SH-SY5Y (cell line): ENCODE results near the gene DYNLL2.

Experiments
- GATA2 ChIP-seq: IDR thresholded peaks from 2 replicates; pipeline ENCODE4 v1.6.1; 2011; ENCODE audit warnings: mild to moderate bottlenecking, low read depth, low read length
- GATA3 ChIP-seq: IDR thresholded peaks from 2 replicates; pipeline ENCODE4 v1.6.1; 2011; ENCODE audit warnings: low read depth, mild to moderate bottlenecking, low read length, moderate library complexity

DNA sequence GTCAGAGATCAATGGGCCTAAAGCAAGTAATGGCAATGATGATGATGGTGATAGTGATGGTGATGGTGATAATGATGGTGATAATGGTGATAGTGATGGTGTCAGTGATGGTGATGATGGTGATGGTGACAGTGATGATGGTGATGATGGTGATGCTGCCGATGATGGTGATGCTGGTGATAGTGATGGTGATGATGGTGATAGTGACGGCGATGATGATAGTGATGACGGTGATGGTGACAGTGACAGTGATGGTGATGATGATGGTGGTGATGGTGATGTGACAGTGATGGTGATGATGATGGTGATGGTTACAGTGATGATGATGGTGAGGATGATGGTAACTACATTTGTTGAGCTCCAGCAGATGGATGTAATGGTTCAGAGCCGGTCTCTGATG, 34.2 kb downstream of the DYNLL2 start:
- TF ChIP-seq GATA2, result no peak
- TF ChIP-seq GATA3, result no peak
